HEK293T (cell line): ENCODE data around the gene VTI1A.

Experiments used
- BHLHE40 ChIP-seq: fragments of 450-650 bp; IDR thresholded peaks from 2 replicates; pipeline ENCODE4 v1.6.1; 2016; ENCODE audit warnings: mild to moderate bottlenecking, moderate library complexity, borderline replicate concordance
- CTBP1 ChIP-seq: fragments of 450-650 bp; IDR thresholded peaks from 2 replicates; pipeline ENCODE4 v1.6.1; 2016; ENCODE audit warnings: borderline replicate concordance
- ELF4 ChIP-seq: fragments of 450-650 bp; IDR thresholded peaks from 2 replicates; pipeline ENCODE4 v1.6.1; 2017; ENCODE audit warnings: antibody characterized with exemption
- FOXA1 ChIP-seq: fragments of 450-650 bp; IDR thresholded peaks from 2 replicates; pipeline ENCODE4 v1.6.1; 2016; ENCODE audit warnings: mild to moderate bottlenecking
- FOXK2 ChIP-seq: fragments of 450-650 bp; IDR thresholded peaks from 2 replicates; pipeline ENCODE4 v1.6.1; 2016; ENCODE audit warnings: mild to moderate bottlenecking
- FOXM1 ChIP-seq: fragments of 450-650 bp; IDR thresholded peaks from 2 replicates; pipeline ENCODE4 v1.6.1; 2017; ENCODE audit warnings: mild to moderate bottlenecking, borderline replicate concordance
- HDGF ChIP-seq: fragments of 450-650 bp; IDR thresholded peaks from 2 replicates; pipeline ENCODE4 v1.6.1; 2017; ENCODE audit warnings: antibody characterized with exemption, borderline replicate concordance
- NFRKB ChIP-seq: fragments of 450-650 bp; IDR thresholded peaks from 2 replicates; pipeline ENCODE4 v1.6.1; 2016; ENCODE audit warnings: mild to moderate bottlenecking, moderate library complexity
- PKNOX1 ChIP-seq: fragments of 450-650 bp; IDR thresholded peaks from 2 replicates; pipeline ENCODE4 v1.6.1; 2016
- SP1 ChIP-seq: fragments of 450-650 bp; IDR thresholded peaks from 2 replicates; pipeline ENCODE4 v1.6.1; 2017
- SUZ12 ChIP-seq: fragments of 450-650 bp; IDR thresholded peaks from 2 replicates; pipeline ENCODE4 v1.6.1; 2016; ENCODE audit warnings: mild to moderate bottlenecking
- TARDBP ChIP-seq: fragments of 450-650 bp; IDR thresholded peaks from 2 replicates; pipeline ENCODE4 v1.6.1; 2016

GRCh38 chr10:112816891-112817290 is 369.9 kb downstream of the VTI1A start:
- TF ChIP-seq FOXM1 (no peak), FOXK2 (no peak), SUZ12 (no peak), PKNOX1 (no peak), SP1 (no peak), FOXA1 (no peak), HDGF (no peak), TARDBP (no peak), NFRKB (no peak), ELF4 (no peak), BHLHE40 (no peak), CTBP1 (no peak)
